GM12801 (cell line): ENCODE measurements around the gene ZNF594.

Experiments used
- CTCF ChIP-seq: IDR thresholded peaks from one replicate; pipeline ENCODE4 v1.5.1; 2011; ENCODE audit warnings: control low read depth; ENCODE audit not compliant: insufficient read length; ENCODE audit errors: extremely low read depth

The ZNF594 gene

GRCh38 chr17:5135726-5136579, 55.7 kb downstream of the ZNF594 start:
- TF ChIP-seq CTCF = no peak

- no peak for TF ChIP-seq CTCF
Measured at GRCh38 chr17:5133311-5133710, 58.4 kb downstream of the ZNF594 start.

GRCh38 chr17:5131146-5131715, 60.4 kb downstream of the ZNF594 start:
- TF ChIP-seq CTCF = no peak
